Fibroblast of upper back skin (primary cell): Measurements from ENCODE around the gene FSHR.

Experiments
- DNase-seq: peaks from one replicate; pipeline ENCODE4 v3.0.0-alpha.2; 2013

The FSHR gene

GRCh38 chr2:49154140-49154539, at the start of gene FSHR:
Gene FSHR (minus strand): TSS chr2:49154515. CDS start chr2:49154417, 98 bp downstream.
- DNase-seq, result no peak

- DNase-seq, result no peak
Measured at GRCh38 chr2:49199266-49199665, 45.0 kb upstream of the FSHR start.

- DNase-seq, result no peak
Measured at GRCh38 chr2:49194701-49195100, 40.4 kb upstream of the FSHR start.

- no peak for DNase-seq
Measured at GRCh38 chr2:49192036-49192435, 37.7 kb upstream of the FSHR start.

- no peak for DNase-seq
Measured at GRCh38 chr2:49189512-49190225, 35.4 kb upstream of the FSHR start.

GRCh38 chr2:49186050-49186648, 31.8 kb upstream of the FSHR start:
- no peak for DNase-seq

- DNase-seq, result no peak
Measured at GRCh38 chr2:49178656-49179055, 24.3 kb upstream of the FSHR start.

GRCh38 chr2:49177194-49177593, 22.9 kb upstream of the FSHR start:
- DNase-seq, result peak; percentile 6

GRCh38 chr2:49175831-49176230, 21.5 kb upstream of the FSHR start:
- DNase-seq, result no peak

GRCh38 chr2:49174750-49175149, 20.4 kb upstream of the FSHR start:
- DNase-seq, result no peak

- DNase-seq, result peak; percentile 12
Measured at GRCh38 chr2:49167131-49167530, 12.8 kb upstream of the FSHR start.

- no peak for DNase-seq
Measured at GRCh38 chr2:49165662-49166061, 11.3 kb upstream of the FSHR start.

- no peak for DNase-seq
Measured at GRCh38 chr2:49164729-49165128, 10.4 kb upstream of the FSHR start.

GRCh38 chr2:49162151-49162550, 7.8 kb upstream of the FSHR start:
- DNase-seq, result peak; percentile 76

GRCh38 chr2:49154891-49155290, 576 bp upstream of the FSHR start:
- DNase-seq, result no peak

- peak; percentile 5 for DNase-seq
Measured at GRCh38 chr2:49153252-49153651, 1.1 kb downstream of the FSHR start.

- no peak for DNase-seq
Measured at GRCh38 chr2:49152824-49153223, 1.5 kb downstream of the FSHR start.

GRCh38 chr2:49146401-49146800, 7.9 kb downstream of the FSHR start:
- DNase-seq, result no peak

GRCh38 chr2:49131801-49132200, 22.5 kb downstream of the FSHR start:
- DNase-seq, result no peak

- no peak for DNase-seq
Measured at GRCh38 chr2:49129034-49129433, 25.3 kb downstream of the FSHR start.

- DNase-seq, result no peak
Measured at GRCh38 chr2:49123600-49123999, 30.7 kb downstream of the FSHR start.

- no peak for DNase-seq
Measured at GRCh38 chr2:49122107-49122506, 32.2 kb downstream of the FSHR start.

GRCh38 chr2:49113046-49113445, 41.3 kb downstream of the FSHR start:
- DNase-seq, result no peak

- no peak for DNase-seq
Measured at GRCh38 chr2:49111456-49111855, 42.9 kb downstream of the FSHR start.

GRCh38 chr2:49111006-49111405, 43.3 kb downstream of the FSHR start:
- DNase-seq, result no peak
